ENCODE results near the gene TMEM132C.
"Not testable (repeated sequence)": the region's sequence is repeated elsewhere in the genome, so short reads cannot be mapped to it uniquely, and the experiment has no call there.

The TMEM132C gene

GRCh38 chr12:128423205-128423604 is 156.2 kb downstream of the TMEM132C start:
- no peak for DNase-seq

- no peak for DNase-seq
Observed at GRCh38 chr12:128424931-128425431, 158.0 kb downstream of the TMEM132C start.

- no peak for DNase-seq
Observed at GRCh38 chr12:128425666-128426331, 158.8 kb downstream of the TMEM132C start.

GRCh38 chr12:128426511-128426910 is 159.5 kb downstream of the TMEM132C start:
- DNase-seq, result no peak

- DNase-seq, result no peak
Observed at GRCh38 chr12:128439796-128440195, 172.8 kb downstream of the TMEM132C start.

GRCh38 chr12:128442096-128442495 is 175.1 kb downstream of the TMEM132C start:
- DNase-seq, result no peak

- DNase-seq, result no peak
Observed at GRCh38 chr12:128444598-128444997, 177.6 kb downstream of the TMEM132C start.

GRCh38 chr12:128445415-128446127 is 178.6 kb downstream of the TMEM132C start:
- DNase-seq, result no peak

GRCh38 chr12:128449146-128449894 is 182.3 kb downstream of the TMEM132C start:
- no peak for DNase-seq

GRCh38 chr12:128450810-128451209 is 183.8 kb downstream of the TMEM132C start:
- no peak for DNase-seq

GRCh38 chr12:128455851-128456250 is 188.9 kb downstream of the TMEM132C start:
- DNase-seq, result no peak

GRCh38 chr12:128456922-128457321 is 190.0 kb downstream of the TMEM132C start:
- no peak for DNase-seq

- no peak for DNase-seq
Observed at GRCh38 chr12:128458301-128458974, 191.5 kb downstream of the TMEM132C start.

GRCh38 chr12:128459067-128459466 is 192.1 kb downstream of the TMEM132C start:
- DNase-seq, result no peak

- DNase-seq, result no peak
Observed at GRCh38 chr12:128463881-128464280, 196.9 kb downstream of the TMEM132C start.

GRCh38 chr12:128467882-128468281 is 200.9 kb downstream of the TMEM132C start:
- no peak for DNase-seq

GRCh38 chr12:128468926-128469325 is 202.0 kb downstream of the TMEM132C start:
- no peak for DNase-seq

- DNase-seq, result no peak
Observed at GRCh38 chr12:128471491-128471890, 204.5 kb downstream of the TMEM132C start.

GRCh38 chr12:128474916-128475315 is 207.9 kb downstream of the TMEM132C start:
- DNase-seq, result no peak

GRCh38 chr12:128476266-128476665 is 209.3 kb downstream of the TMEM132C start:
- DNase-seq, result no peak

- DNase-seq, result no peak
Observed at GRCh38 chr12:128483526-128484255, 216.7 kb downstream of the TMEM132C start.

- DNase-seq, result not testable (repeated sequence)
Observed at GRCh38 chr12:128497376-128497775, 230.4 kb downstream of the TMEM132C start.

Data from activated naive CD4-positive, alpha-beta T cell treated with Interleukin-2 at 50 U/mL for 16 hours (primary cell).